ENCODE results near the gene FKBP7.
A peak's percentile ranks its signal among the peaks of the same experiment; 100 is the strongest.
"Not testable (repeated sequence)": the region's sequence is repeated elsewhere in the genome, so short reads cannot be mapped to it uniquely, and the experiment has no call there.

The FKBP7 gene

DNA sequence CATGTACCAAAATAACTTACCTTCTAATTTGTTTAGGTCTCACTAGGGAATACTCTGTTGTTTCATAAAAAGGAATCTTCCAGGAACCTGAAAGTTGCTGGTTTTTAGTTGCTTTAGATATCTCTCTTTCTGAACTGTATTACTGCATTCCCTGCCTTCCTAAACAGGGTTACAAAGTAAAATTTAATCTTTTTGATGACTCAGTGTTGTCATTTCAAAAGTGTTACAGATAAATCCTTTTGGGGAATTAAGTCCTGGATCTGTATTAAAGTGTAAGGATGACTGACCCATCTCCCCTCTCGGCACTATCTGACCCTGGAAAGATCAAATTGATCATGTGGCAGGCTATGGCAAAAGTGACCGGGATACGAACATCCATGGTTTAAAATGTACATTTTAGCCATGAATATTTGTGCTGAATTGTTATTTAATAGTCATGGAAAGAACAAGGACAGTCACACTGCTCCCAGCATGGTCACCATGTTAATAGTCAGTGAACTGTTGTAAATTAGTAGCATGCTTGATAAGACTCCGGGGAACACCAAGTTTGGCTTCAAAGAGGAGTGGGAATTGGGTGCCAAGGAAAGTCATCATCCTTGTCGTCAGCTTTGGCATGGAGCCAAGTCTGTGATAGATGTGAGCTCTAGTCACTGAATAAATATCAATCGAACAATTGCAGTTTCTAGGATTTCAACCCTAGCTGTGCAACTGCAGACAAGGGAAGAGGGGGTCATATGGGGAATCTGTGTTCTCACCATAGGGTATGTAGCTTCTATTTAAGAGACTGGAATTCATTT lies 6.0 kb upstream of the FKBP7 start:
- no peak for DNase-seq

- DNase-seq = no peak
Observed at GRCh38 chr2:178482437-178482836, 4.0 kb upstream of the FKBP7 start.

GRCh38 chr2:178480227-178481181 lies 2.1 kb upstream of the FKBP7 start, which contains the start of gene PLEKHA3:
TSS of gene PLEKHA3 (plus strand) at chr2:178480457. CDS start at chr2:178480870, 413 bp downstream.
- peak; percentile 97 for DNase-seq

DNA sequence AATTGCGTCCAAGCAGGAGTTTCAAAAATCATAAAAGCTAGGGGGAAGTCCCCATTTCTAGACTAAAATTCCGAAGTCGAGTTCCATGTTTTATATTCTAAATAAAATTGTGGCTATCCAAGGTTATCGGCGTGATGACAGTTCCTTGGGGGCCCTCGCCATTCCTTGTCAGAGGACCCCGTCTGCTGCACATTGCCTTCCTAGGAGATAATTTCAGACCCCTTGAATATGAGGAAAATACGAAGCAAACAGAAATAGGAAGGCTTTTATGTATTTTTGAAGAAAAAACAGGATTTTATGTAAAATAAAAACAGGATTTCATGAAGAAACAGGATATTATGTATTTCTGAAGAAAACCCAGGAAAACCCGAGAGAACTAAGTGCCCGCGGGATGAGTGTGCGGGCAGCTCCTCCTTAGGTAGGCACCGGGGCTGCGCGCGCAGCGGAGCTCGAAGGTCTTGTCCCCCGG lies 1.4 kb upstream of the FKBP7 start:
- no peak for DNase-seq

DNA sequence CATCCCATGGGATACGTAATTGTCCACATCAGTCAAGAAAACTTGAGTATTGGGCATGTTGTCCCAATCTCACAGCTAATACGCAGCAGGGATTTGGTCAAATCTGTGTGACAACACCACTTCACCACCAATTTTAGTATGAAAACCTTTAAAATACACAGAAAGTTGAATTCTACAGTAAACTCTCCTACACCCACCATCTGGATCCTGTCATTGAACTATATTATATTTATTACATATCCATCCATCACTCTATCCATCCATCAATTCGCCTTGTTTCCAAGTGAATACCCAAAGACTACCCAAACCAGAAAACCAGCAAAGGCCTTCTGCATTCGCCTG lies 846 bp upstream of the FKBP7 start:
- DNase-seq = no peak

DNA sequence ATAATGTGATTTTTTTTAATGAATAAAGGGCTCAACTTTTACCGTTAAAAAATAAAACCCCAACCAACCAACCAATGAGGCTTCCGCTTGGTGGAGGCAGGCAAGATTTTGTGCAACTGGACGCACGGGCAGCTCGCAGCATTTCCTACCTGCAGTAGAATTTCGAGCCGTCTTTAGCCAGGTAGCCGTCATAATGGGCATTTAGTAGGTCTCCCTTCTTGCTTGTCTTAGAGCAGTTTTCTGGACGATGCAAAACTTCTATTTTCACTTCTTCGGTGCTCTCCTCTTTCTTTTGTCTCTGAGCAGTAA lies 316 bp downstream of the FKBP7 start:
- DNase-seq = no peak

DNA sequence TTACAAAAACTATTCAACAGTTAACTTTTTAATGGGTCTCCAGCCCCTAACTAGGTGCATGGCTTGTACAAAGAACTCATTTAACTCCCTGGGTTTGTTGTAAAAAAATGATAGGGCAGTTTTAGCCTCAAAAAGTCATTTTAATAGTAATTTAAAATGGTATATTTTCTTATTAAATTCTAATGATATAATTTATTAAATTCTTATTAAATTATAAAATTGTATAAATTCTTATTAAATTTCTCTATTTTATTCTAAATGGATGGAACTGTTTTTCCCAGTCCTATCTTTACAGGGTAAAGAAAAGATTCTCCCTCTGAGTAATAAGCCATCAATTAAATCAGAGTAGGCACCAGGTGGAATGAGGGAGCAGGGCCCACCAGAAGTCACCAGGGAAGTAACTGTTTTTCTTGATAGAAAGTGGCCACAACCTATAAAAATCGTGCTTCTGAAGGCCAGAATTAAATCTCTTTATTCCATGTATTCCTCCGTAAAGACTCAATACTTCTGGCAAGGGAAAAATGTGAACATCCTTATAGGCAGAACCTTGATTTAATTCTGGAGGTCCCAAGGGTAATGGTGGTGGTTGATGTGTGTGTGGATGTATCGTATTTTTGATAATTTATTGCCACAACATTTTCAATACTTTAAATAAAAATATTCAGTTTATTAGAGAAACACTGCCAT lies 814 bp downstream of the FKBP7 start:
- DNase-seq = no peak

DNA sequence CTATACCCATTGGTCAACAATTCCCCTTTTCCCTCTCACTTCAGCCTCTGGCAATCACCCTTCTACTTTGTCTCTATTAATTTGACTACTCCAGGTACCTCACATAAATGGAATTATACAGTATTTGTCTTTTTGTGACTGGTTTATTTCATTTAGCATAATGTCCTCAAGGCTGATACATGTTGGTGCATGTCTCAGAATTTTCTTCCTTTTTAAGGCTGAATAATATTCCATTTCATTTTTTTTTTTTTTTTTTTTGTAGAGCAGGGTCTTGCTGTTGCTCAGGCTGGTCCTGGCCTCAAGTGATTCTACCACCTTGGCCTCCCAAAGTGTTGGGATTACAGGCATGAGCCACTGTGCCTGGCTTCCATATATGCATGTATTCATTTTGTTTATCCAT lies 1.9 kb downstream of the FKBP7 start:
- no peak for DNase-seq

DNA sequence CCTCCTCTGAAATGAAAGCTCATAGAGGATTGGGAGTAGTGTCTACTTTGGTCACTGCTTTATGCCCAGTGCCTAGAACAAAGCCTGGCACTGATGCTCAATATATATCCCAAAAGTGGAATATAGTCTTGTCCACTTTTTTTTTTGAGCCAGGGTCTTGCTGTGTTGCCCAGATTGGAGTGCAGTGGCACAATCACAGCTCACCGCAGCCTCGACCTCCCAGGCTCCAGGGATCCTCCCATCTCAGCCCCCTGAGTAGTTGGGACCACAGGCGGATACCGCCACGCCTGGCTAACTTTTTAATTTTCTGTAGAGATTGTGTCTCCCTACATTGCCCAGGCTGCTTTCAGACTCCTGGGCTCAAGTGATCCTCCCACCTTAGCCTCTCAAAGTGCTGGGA lies 3.8 kb downstream of the FKBP7 start:
- no peak for DNase-seq

DNA sequence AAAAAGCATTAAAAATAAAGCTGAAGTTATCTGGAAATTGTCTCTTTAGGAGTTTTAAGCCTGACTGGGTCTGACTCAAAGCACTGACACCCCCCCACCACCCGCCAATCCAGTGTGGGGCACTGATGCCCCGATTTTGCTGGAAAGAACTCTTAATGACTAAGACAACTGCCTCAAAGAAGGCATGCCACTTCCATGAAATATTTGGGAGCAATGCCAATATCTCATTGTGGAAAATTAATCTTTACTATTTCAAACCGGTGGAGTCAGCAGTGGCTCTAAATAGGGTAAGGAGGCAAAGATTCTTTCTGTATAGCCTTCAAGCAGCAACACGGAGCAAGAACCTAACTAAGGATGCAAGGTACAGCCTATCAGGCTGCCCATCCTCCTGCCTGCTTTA lies 4.5 kb downstream of the FKBP7 start:
- no peak for DNase-seq

DNA sequence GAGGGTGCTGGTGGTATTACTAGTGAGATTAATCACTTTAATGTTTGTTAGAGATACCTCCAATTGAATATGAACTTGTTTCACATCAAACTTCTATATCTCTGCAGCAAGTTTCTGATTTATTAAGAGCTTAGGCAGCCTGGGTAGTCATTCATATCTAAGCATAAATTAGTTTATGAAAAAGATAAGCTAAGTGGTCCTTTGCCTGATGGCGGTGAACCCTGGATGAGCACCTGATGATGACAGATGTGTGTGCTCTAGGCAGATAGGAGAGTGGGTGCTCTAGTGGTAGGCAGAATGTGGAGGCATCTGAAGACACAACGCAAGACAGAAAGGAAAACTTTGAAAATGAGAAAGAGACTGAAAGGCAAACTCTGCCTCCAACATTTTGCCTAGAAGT lies 5.0 kb downstream of the FKBP7 start:
- DNase-seq = no peak

DNA sequence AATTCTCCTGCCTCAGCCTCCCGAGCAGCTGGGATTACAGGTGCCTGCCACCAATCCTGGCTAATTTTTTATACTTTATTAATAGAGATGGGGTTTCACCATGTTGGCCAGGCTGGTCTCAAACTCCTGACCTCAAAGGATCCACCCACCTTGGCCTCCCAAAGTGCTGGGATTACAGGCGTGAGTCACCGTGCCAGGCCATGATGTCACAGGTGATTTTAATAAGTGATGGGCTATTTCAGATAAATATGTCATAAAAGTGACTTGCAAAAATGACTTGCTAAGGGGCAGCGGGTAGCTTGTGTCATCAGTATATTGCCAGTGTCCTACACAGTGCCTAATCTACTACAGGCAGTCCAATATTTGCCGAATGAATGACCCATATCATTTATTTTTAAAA lies 7.1 kb downstream of the FKBP7 start:
- DNase-seq = not testable (repeated sequence)

- DNase-seq = no peak
Observed at GRCh38 chr2:178469219-178469849, 9.1 kb downstream of the FKBP7 start.

DNA sequence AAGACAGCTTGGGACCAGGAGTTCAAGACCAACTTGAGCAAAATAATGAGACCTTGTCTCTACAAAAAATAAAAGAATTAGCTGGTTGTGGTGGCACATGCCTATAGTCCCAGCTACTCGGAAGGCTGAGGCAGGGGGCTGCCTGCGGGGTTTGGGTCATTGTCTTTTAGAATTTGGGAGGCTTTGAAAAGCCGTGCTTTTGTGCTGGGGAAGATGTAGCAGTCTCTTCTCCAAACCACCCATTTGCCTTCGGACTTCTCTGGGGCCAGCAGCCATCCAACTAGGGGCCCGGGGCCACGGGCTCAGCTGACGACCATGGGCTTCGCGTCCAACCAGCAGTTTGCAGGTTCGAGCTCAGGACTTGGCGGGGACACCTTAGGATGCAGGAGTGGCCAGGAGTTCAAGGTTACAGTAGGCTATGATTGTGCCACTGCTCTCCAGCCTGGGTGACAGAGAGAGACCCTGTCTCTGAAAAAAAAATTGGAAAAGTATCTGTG lies 21.0 kb downstream of the FKBP7 start:
- DNase-seq = no peak

DNA sequence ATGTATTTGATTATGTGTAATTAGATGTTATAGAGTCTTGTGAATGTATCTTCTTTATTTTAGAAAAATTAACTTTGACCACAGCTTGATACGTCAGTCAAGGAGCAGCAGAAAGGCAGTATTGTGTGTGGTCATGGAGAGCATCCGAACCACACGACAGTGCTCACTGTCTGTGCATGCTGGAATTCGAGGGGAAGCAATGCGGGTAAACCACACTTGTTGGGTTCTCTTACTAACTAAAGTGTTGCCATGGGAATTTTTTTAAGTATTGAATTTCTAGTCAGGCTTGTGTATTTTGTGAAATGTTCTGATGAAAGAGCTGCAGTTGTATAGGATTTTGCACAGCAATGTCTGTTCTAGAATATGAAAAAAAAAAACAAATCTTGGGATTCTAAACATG lies 22.5 kb downstream of the FKBP7 start:
- DNase-seq = no peak

DNA sequence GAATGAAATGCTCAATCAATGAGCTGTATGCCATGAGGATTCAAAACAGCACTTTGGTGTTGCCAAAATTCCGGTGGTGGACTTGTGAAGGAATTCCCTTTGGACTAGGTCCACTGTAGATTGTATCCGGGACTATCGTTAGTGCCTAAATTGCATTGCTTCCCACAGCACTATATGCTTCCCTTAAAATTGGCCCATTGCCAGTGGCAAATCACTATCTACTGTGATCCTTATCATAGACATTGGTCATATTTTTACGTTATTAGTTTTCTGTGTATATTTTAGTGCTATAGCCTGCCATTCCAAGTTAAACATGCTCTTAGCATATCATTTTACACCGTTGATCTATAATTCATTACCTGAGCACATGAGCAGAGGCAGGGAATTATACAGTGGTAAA lies 25.5 kb downstream of the FKBP7 start:
- DNase-seq = no peak

GRCh38 chr2:178452334-178452733 lies 26.1 kb downstream of the FKBP7 start:
- DNase-seq = no peak

GRCh38 chr2:178450774-178451525 lies 27.4 kb downstream of the FKBP7 start, which contains the start of the genes PJVK and PRKRA:
TSS of gene PJVK (plus strand) at chr2:178451378. CDS start at chr2:178453410, 2,032 bp downstream.
TSS of gene PRKRA (minus strand) at chr2:178451175. CDS start at chr2:178451030, 145 bp downstream.
- peak; percentile 99 for DNase-seq

DNA sequence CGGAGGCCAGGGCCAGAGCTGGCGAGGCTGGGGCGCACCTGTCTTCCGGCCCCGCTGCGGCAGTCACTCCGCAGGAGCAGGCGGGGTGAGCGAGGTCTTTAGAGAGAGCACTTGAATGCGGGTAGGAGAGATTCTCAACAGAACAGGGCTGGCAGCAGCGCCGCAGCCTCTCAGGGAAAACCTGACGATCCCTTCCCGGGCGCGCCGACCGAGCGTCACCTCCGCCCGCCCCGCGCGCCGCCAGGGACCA lies 28.0 kb downstream of the FKBP7 start:
- no peak for DNase-seq

GRCh38 chr2:178449700-178450523 lies 28.5 kb downstream of the FKBP7 start:
- peak; percentile 26 for DNase-seq

Measured in right hindlimb (tissue), 1 donor.